GM19372 (cell line): Measurements from ENCODE around the gene STXBP3.

Experiments
- ATAC-seq: cut with Tn5 transposase; IDR thresholded peaks from one replicate; pipeline ENCODE4 v1.9.1; 2021; ENCODE audit warnings: mild to moderate bottlenecking, low read depth, moderate library complexity; ENCODE audit not compliant: unreplicated experiment

Gene STXBP3

DNA sequence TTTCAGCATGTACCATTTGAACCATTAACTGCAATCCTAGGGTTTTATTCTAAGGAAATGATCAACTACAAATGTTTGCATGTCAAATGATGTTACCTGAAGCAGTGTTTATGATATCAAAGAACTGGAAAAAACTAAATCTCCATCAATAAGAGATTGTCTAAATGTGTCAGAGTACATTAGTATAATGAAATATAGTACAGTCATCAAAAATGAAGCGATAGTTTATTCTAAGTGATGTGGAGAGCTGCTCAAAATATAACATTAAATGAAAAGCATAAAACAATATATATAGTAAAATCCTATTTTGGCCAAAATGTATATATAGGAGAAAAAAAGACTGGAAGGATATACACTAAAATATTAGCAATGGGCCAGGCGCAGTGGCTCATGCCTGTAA, 86.5 kb downstream of the STXBP3 start:
- no peak for ATAC-seq

DNA sequence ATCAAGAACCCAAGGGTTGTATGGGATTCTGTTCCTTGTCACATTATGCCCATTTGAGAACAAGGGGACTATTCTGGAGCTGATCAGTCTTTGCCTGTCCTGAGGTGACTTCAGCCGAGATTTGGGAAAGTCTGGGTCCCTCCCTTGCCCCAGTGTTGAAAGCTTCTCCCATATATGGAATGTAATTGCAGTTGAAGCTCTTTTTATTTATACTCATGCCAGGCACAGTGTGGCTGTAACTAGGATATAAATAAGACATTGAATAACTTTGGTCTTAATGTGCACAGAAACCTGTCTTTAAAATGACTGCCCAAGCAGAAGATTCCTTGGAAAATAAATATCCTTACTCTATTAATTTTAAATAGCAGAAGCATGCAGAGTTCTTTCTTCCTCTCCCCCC, 95.2 kb downstream of the STXBP3 start:
- ATAC-seq: no peak

DNA sequence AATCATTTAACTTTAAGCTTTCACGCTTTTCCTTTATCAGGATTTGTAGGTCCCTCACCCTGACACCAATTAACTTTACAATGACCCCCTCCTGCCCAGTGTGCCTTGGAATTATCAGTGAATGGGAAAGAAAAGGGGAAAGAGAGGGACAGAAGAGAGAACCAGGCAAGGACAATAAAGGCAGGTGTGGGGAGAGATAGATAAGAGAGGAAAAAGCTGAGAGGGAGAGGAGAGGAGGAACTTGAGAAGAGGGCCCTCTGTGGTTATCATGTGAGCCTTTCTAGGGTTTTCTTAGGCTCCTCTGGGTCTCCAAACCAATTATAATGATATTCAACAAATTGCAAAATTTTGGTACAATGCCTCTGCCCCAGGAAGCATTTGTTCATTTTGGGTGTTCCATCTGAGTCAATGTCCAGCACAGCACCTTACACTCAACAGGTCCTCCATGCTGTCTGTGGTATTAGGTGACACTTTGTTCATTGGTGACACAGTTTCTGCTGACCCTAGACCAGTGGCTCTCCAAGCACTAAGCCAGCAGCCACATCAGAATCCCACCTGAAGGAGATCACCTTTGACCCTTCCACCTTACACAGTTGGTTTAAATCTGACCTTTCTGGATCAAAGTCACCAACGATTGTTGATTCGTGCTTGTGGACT, 96.2 kb downstream of the STXBP3 start:
- ATAC-seq: no peak

DNA sequence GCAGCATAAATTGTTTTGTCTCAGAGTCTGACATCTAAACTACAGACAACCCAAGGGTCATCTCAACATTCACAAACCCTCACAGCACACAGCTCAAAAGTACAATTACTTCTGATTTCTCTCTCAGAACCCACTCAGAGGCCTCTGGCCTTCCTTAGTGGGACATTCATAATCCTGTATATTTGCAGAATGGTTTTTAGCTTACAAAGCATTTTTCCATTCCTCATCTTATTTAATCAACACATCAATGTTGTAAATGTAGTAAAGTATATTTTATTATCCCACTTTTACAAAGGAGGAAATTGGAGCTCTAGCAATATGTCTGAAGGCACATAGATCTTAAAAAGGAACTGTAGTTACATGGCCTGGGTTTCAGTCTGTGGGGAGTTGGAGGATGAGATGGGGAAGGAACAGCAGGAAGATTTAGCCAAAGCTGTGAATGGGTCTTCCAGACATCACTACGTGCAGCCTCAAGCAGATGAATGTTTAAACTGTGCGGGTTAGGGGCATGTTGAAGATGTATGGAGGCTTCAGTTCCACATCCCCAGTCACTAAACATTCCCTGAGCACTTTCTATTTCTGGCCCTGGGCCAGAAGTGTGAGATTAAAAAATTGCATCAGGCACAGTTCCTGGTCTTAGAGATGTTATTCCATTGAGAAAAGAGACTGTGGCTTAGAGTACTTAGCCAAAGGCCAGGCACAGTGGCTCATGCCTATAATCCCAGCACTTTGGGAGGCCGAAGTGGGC, 97.1 kb downstream of the STXBP3 start:
- ATAC-seq: no peak

DNA sequence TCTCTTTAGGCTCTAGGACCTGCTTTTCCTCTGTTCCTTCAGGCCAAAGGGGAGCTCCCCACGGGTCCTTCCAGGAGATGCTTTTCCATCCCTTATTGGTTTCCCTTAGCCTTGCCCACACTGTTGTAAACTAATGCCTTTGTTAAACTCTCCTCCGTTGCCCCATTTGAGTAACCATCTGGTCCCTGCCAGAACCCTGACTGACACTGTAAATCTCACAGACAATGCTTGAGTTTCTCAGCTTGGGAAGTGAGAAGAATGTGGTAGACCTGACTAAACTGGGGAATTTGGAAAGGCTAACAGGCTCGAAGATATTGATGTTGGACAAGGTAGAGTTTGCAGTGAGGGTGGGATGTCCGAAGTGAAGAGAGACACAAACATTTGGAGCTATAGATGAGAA, 99.0 kb downstream of the STXBP3 start:
- no peak for ATAC-seq

DNA sequence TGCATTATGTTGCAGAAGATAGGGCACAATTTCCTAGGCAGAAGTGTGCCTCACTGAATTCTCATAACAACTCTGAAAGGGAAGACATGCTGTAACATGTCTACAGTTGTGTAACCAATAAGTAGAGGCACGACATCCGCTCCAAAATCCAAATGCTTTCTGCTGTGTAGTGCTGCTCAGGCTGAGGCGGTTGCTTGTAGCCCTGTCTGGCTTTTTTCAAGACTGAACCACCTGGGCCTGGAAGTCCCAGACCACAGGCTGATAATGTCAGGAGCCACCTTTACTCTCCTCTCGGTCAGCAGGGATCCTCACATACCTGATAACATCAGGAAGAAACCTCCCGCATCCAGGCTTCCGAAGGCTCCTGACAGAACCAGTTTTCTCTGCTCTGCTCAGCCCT, 99.5 kb downstream of the STXBP3 start:
- ATAC-seq: no peak

DNA sequence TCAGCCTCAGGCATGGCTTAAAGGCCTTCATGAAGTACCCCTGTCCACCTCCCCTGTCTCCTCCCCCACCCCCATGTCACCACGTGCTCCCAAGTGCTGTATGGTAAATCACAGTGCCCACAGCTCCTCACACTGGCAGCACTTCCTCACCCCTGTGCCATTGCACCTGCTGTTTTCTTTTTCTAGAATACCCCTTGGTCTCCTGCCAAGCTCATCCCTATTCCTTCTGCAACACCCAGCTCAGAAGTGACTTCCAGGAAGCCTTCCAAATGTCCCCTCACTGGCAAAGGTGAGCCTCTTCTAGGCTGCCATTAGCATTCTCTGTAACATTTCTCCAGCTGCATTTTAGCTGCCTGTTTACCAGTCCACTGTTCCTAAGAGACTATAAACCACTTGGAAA, 101.0 kb downstream of the STXBP3 start:
- ATAC-seq: no peak

DNA sequence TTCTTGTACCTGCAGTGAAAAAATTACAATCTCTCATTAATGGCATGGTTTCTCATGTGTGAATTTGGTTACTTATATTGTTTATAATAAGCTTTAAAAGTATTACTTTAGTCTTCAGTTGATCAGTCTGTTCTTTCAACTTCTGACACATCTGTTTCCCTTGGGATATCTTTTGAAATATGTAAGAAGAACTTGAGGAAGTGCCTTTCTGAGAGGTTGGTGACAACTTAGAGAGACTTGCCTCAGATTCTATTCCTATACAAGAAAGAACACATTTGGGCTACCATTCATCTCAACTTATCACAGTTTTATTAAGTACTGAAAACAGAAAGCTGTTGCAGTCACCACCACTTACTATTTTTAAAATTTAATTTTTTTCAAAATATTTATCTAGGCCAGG, 102.3 kb downstream of the STXBP3 start:
- ATAC-seq: no peak

DNA sequence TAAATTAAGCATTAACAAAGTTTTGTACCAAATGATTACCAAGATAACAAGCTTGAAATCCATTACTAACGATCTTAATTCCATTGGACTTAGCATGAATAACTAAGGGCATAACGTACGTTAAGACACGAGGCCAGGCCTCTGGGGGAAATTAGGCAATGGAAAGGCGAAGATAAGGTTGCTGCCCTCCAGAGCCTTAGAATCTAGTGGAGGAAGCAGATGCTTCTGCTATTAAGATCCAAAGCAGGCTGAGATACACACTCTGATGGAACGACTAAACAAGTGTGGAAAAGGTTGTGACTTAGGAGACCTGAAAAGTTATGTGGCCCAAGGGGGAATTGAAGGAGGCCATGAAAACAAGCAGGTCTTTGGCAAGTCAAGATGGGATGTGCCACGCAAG, 104.5 kb downstream of the STXBP3 start:
- no peak for ATAC-seq

DNA sequence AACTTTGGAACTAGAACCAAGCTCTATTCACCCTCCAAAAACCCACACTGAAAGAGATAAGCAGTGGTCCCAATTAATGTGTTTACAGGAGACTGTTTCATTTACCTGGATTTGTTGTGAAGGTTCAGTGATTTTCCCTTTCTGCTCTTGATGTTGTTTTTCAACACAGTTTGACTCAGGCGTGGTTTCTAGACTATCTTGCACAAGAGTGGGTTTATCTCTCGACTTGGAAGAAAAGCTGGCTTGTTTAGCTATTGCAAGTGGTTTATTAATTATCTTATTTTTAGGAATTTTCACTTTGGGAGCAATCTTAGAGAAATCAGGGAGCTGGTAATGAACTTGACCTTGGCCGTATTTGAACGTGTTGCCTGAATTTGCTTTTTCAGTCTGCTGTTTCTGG, 105.1 kb downstream of the STXBP3 start:
- ATAC-seq: no peak

DNA sequence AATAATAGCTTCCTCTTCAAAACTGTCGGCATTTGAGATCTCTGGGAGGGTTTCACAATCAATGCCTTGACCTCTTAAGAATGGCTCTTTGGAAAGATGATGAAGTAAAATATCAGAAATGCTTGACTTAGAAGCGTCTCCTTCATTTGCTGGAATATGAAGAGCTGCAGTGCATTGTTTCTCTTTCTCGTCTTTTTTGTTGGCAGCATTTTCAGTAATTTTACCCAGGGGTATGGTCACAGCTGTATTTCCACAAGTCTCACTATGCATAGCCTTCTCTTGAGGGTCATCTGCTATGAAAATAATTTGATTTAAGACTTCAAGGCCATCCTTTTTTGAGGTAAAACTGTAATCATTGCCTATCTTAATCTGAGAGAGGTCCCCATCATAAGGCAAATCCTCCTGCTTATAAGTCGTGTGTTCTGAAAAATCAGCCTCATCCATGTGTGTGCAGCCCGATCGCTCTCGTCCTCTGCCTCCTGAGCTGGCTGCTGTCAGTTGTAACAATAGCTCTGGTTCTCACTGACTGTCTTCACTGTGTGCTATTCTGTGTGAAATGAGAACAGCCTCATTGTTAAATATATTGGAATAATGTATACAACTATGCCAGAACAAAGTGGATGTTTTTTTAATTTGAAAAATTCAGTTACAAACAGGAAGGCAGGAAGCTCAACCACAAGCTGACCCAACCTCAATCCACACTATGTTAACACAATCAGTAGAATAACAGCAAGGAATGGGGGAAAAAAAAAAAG, 105.9 kb downstream of the STXBP3 start:
- no peak for ATAC-seq

DNA sequence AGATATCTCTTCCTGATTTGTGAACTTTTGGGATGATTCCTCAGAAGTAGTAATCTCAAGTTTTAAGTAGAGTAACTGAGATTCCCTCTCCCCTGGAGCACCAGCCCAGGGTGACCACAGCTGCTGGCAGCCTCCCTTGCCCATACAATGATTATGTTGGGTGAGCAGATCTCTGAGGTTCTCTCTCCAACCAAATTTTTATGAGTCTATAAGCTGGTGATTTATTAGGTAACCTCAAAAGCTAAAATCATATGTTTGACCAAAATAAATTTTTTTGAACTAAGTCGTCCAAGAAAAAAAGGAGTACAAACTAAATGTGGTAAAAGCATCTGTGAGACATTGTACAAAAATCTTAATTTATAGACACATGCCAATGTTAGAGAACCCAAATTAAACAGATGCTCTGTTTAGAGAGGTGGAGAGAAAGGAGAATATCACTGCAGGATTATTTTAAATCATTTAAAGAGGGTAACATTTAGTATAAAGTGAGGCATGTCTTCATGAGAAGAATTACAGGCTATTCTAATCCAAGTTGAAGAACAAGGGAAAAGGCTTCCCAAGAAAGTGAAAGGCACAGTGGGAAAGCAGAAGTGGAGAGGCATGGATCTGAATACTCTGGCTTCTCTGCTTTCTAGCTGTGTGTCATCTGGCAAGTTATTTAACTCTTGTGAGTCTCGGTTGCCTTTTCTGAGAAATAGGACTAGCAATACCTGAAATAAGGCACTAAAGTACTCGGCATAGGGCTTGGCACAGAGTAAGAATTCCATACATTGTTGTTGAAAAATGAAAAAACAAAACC, 107.9 kb downstream of the STXBP3 start:
- no peak for ATAC-seq

DNA sequence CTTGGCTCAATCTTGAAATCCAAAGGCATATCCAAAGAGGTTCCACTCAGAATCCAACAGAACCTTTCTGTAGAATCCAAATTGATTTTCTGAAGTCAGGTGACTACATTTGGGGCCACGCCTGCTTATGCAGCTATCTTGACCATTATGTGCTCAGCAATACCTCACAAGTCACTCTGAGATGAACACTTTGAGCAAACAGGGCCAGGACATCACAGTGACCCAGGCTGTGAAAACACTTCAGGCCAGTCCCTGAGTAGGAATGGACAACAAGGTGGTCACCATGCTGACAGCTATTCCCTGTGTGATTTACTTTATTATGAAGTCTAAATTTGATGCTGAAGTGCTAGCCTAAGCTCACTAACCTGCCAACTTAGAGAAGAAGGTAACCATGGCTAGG, 110.5 kb downstream of the STXBP3 start, which contains the start of gene AKNAD1:
AKNAD1 (minus strand) TSS at position 101 of the 400 bp plus-strand sequence. CDS start 4,430 bp downstream, outside the sequence.
- no peak for ATAC-seq

DNA sequence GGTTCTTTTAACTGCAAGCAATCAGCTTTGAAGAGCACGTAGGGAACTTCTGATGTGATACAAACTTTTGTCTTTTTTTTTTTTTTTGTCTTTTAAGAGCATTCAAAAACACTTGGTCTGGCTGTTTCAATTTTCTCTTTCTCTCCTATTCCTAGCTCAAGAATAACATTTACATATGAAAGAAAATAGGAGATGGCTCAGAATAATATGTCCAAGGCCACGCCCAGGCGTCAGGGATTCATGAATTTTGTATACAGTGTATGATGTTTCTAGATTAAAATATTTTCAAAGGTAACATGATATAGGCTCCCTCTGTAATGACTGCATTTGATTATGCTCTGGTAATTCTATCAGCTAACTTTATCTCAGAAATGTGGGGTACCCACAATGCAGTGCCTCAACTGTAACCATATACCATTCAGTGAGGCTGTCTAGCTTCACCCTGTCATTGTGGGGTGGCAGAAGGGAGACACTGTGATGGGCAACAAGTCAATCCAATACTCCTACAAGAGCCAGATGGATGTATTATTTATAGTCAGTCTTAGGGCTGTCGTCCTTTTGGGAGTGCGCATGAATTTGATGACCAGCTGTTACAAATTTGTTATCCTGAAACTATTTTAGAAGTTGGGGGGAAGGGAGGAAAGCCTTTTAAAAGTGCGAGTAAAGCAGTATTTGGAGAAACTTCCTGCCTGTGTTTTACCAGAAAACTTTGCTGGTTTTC, 111.9 kb downstream of the STXBP3 start:
- ATAC-seq: no peak
